Adrenal gland (tissue), 5 donors: ENCODE results near the gene MED25.

ENCODE experiments used
- CTCF ChIP-seq, 6 experiments: fragments of 450-650 bp in 4 of 6; fragments of 200-600 bp in 2 of 6; sonication (generic) in 1 of 6; IDR thresholded peaks; 1 replicate in 5 of 6; 2 replicates in 1 of 6; pipeline versions ENCODE4 v1.5.1 to v1.8.0; 2016 to 2021; ENCODE audit warnings: antibody characterized with exemption in 6 of 6, mild to moderate bottlenecking in 2 of 6, moderate library complexity in 1 of 6
- POLR2A ChIP-seq, 2 donors: fragments of 450-650 bp; IDR thresholded peaks; one replicate each; pipeline ENCODE4 v1.6.1; 2017; ENCODE audit warnings: antibody characterized with exemption in 2 of 2, mild to moderate bottlenecking in 2 of 2, moderate library complexity in 1 of 2
- donor health status: DM: no; HTN: no; CAD: no.

GRCh38 chr19:49859682-49860335 lies 41.7 kb downstream of the MED25 start:
- TF ChIP-seq POLR2A (IDR thresholded peaks at IDR 0.05) (peak in 1 of 2 donors; percentile 25), CTCF (IDR thresholded peaks at IDR 0.05) (no peak)
